Gastroesophageal sphincter (tissue), 3 donors: ENCODE results near the gene KLHL18.

Source experiments
- CTCF ChIP-seq, 4 experiments: fragments of 200-600 bp in 2 of 4; fragments of 450-650 bp in 2 of 4; sonication (generic) in 1 of 4; IDR thresholded peaks; one replicate each; pipeline ENCODE4 v1.5.1; 2017 to 2019; ENCODE audit warnings: antibody characterized with exemption in 4 of 4, mild to moderate bottlenecking in 2 of 4, moderate library complexity in 2 of 4
- EP300 ChIP-seq: sonication (generic); formaldehyde crosslinking; IDR thresholded peaks from one replicate; pipeline ENCODE4 v1.6.1; 2017; ENCODE audit warnings: antibody characterized with exemption, mild to moderate bottlenecking
- POLR2A ChIP-seq, 2 donors: fragments of 450-650 bp; IDR thresholded peaks; one replicate each; pipeline ENCODE4 v1.6.1; 2017; ENCODE audit warnings: antibody characterized with exemption in 2 of 2, mild to moderate bottlenecking in 2 of 2, moderate library complexity in 1 of 2
- POLR2AphosphoS5 ChIP-seq: sonication (generic); formaldehyde crosslinking; IDR thresholded peaks from one replicate; pipeline ENCODE4 v1.6.1; 2017; ENCODE audit warnings: antibody characterized with exemption

- peak in 1 of 4 experiments; percentile 32 for TF ChIP-seq CTCF (IDR thresholded peaks at IDR 0.05)
- peak; percentile 85 for TF ChIP-seq POLR2AphosphoS5
- TF ChIP-seq EP300 = no peak
- peak; percentile 71 for TF ChIP-seq POLR2A (IDR thresholded peaks at IDR 0.05)
These were observed at the start of gene KLHL18, which contains the start of gene KIF9 for GRCh38 chr3:47282424-47283192.
